Activated CD8-positive, alpha-beta T cell treated with anti-CD3 and anti-CD28 coated beads for 36 hours (primary cell): ENCODE measurements around the gene KDM2A. TPM values are rescaled to one million over a fixed set of nuclear protein-coding genes. Genes with fewer than 3 reads are reported as not detected.

Experiments
- ATAC-seq: fragments of 200-7000 bp; cut with Tn5 transposase; one replicate; pipeline ENCODE4 v1.10.0; 2021; ENCODE audit warnings: mild to moderate bottlenecking, moderate library complexity
- CTCF ChIA-PET: fragments of 350-600 bp; sonication (Branson Sonifier 250); formaldehyde crosslinking; loops from one replicate; lab custom pipeline; 2021; ENCODE audit warnings: antibody characterized with exemption; lab: Charles Lee
- POLR2A ChIA-PET: fragments of 350-600 bp; sonication (Branson Sonifier 250); formaldehyde crosslinking; loops from one replicate; lab custom pipeline; 2021; ENCODE audit warnings: antibody characterized with exemption; lab: Charles Lee
- DNase-seq: peaks from one replicate; pipeline ENCODE4 v3.0.0-alpha.2; 2020
- H3K27ac Mint-ChIP-seq: one replicate; pipeline ENCODE4 v1.8.0; 2021; ENCODE audit warnings: mild to moderate bottlenecking, mixed read lengths
- H3K27me3 Mint-ChIP-seq: one replicate; pipeline ENCODE4 v1.8.0; 2021; ENCODE audit warnings: mixed read lengths
- H3K36me3 Mint-ChIP-seq: one replicate; pipeline ENCODE4 v1.8.0; 2021; ENCODE audit warnings: low read depth, mixed read lengths
- H3K4me1 Mint-ChIP-seq: one replicate; pipeline ENCODE4 v1.8.0; 2021; ENCODE audit warnings: low read depth, mixed read lengths
- H3K4me3 Mint-ChIP-seq: one replicate; pipeline ENCODE4 v1.8.0; 2021; ENCODE audit warnings: mild to moderate bottlenecking, moderate library complexity, mixed read lengths
- H3K9me3 Mint-ChIP-seq: one replicate; pipeline ENCODE4 v1.8.0; 2021; ENCODE audit warnings: mixed read lengths
- intact Hi-C: fragments of 100-400 bp; cut with micrococcal nuclease; formaldehyde crosslinking; loops from one replicate; pipeline ENCODE4 v1.10.0; 2022
- total RNA-seq, 2 experiments: library from RNA; stranded (reverse); gene quantifications; one replicate each; pipeline ENCODE4 v1.2.3, GENCODE V29; 2021
- TF ChIP-seq, protein P1 (sequence below): fragments of 200-600 bp; IDR thresholded peaks from one replicate; pipeline ENCODE4 v1.8.0; 2022; ENCODE audit warnings: antibody characterized with exemption, mild to moderate bottlenecking

Gene KDM2A
- total RNA-seq, 2 experiments from 2014 or later = 79.6 to 88.1 TPM

DNA sequence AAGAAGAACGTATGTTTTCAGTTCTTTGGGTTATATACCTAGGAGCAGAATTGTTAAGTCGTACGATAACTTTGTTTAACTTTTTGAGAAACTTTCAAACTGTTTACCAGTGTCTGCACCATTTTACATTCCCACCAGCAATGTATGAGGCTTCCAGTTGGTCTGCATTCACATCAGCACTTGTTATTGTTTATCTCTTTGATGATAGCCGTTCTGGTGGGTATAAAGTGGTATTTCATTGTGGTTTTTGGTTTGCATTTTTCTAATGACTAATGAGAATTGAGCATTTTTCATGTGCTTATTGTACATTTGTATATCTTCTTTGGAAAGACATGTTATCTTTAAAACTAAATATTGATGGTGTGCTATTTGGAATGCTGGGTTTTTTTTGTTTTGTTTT, 59.8 kb downstream of the KDM2A start:
- Mint-ChIP-seq H3K36me3 (peaks cover 24% of the 10 kb centered on the region), H3K27ac (no peak overlapping the region), H3K9me3 (no peaks in the 10 kb centered on the region), H3K27me3 (no peaks in the 10 kb centered on the region), H3K4me3 (no peak overlapping the region), H3K4me1 (peaks cover 26% of the 10 kb centered on the region)
- TF ChIP-seq, protein P1, sequence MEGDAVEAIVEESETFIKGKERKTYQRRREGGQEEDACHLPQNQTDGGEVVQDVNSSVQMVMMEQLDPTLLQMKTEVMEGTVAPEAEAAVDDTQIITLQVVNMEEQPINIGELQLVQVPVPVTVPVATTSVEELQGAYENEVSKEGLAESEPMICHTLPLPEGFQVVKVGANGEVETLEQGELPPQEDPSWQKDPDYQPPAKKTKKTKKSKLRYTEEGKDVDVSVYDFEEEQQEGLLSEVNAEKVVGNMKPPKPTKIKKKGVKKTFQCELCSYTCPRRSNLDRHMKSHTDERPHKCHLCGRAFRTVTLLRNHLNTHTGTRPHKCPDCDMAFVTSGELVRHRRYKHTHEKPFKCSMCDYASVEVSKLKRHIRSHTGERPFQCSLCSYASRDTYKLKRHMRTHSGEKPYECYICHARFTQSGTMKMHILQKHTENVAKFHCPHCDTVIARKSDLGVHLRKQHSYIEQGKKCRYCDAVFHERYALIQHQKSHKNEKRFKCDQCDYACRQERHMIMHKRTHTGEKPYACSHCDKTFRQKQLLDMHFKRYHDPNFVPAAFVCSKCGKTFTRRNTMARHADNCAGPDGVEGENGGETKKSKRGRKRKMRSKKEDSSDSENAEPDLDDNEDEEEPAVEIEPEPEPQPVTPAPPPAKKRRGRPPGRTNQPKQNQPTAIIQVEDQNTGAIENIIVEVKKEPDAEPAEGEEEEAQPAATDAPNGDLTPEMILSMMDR = no peak
- ATAC-seq = no peak
- intact Hi-C loops = no loop called here
- POLR2A ChIA-PET = no interaction called here
- DNase-seq = no peak
- CTCF ChIA-PET = no interaction called here

DNA sequence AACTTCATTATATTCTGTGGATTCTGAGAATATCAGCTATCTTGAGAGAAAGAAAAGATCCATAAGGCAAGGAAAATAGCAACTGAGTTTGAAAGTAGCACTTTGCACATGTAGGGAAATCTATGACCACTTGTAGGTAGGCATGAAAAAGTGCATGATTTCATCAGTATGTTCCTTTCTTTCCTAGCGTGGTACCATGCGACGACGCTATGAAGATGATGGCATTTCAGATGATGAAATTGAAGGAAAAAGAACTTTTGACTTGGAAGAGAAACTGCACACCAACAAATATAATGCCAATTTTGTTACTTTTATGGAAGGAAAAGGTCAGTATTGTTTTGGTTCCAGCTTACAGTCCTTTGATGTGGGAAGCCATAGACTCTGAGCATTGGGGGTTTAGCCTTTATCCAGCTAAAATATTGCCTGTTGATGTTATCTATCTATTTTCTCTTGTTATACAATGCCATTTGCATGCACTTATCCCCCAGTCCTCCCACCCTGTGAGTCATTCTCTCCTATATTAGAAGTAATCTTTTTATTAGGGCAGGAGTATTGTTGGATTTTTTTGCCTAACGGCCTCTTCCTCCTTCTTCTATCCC, 60.9 kb downstream of the KDM2A start:
- Mint-ChIP-seq H3K27me3 (no peaks in the 10 kb centered on the region), H3K4me1 (peaks cover 23% of the 10 kb centered on the region), H3K4me3 (no peak overlapping the region), H3K9me3 (no peaks in the 10 kb centered on the region), H3K27ac (no peak overlapping the region), H3K36me3 (peaks cover 31% of the 10 kb centered on the region)
- ChIA-PET POLR2A (interaction anchor here (1.1 kb wide), 1 partner anchor 100 kb away, joined by 3 read pairs; no protein-coding TSS in a partner anchor), CTCF (interaction anchor here (0.7 kb wide), 1 partner anchor 10 kb away, joined by 3 read pairs; no protein-coding TSS in a partner anchor)
- DNase-seq = no peak
- TF ChIP-seq, protein P1 = no peak
- no peak for ATAC-seq
- intact Hi-C loops = no loop called here

DNA sequence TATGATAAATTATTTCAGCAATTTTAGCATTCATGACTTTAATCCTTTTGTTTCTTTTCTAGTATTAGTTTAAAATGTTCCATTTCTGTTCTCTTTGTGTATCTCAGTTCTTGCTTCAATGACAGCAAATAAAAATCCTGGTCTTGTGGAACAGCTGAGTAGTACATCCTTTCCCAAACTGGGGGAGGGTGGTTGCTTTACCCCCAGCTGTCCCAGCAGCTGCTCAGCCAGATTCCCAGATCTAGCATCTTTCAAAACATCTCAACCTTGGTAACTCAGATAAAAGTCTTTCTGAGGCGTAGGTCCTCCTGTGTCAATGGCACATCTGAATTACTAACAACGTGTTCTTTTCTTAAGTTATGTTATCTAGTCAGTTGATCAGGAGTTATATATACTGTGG, 75.0 kb downstream of the KDM2A start:
- intact Hi-C loops = no loop called here
- Mint-ChIP-seq H3K4me1 (peaks cover 11% of the 10 kb centered on the region), H3K36me3 (peaks cover 15% of the 10 kb centered on the region), H3K27ac (no peak overlapping the region), H3K27me3 (no peaks in the 10 kb centered on the region), H3K9me3 (no peaks in the 10 kb centered on the region), H3K4me3 (no peak overlapping the region)
- ATAC-seq (no peak), DNase-seq (no peak)
- TF ChIP-seq, protein P1 = no peak
- ChIA-PET POLR2A (no interaction called here), CTCF (interaction anchor here (0.9 to 1.2 kb wide), 2 partner anchors 27 to 300 kb away, joined by 3 to 4 read pairs; no protein-coding TSS in a partner anchor)

DNA sequence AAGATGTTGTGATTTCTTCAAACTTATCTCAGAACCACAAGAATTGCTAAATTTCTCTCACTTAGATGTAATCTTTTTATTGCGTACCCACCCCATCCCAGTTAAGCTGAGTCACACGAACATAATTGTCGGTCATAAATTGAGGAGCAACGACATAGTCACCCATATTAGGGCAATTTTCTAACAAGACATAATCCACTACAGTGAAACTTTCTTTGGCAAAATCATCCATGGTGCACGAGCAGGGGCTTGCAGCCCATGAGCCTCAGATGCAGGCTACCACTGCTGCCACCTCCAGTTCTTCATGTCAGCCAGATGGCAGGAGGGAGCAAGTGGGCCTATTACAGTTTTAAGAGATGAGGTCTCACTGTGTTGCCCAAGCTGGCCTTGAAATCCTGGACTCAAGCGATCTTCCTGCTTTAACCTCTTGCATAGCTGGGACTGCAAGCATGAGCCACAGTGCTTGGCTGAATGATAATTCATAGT, 77.0 kb downstream of the KDM2A start:
- no peak overlapping the region for H3K4me3 Mint-ChIP-seq
- POLR2A ChIA-PET = interaction anchor here (1.4 kb wide), 1 partner anchor 39 kb away, joined by 3 read pairs; no protein-coding TSS in a partner anchor

More for the DNA sequence above, 77.0 kb downstream of the KDM2A start:
- CTCF ChIA-PET = interaction anchor here (1.1 kb wide), 1 partner anchor 10 kb away, joined by 3 read pairs; no protein-coding TSS in a partner anchor
- intact Hi-C loops = no loop called here
- Mint-ChIP-seq H3K36me3 (peaks cover 14% of the 10 kb centered on the region), H3K27me3 (no peaks in the 10 kb centered on the region), H3K9me3 (no peaks in the 10 kb centered on the region), H3K27ac (no peak overlapping the region), H3K4me1 (peaks cover 3% of the 10 kb centered on the region)
- TF ChIP-seq, protein P1 = no peak
- no peak for ATAC-seq
- DNase-seq = no peak
